ENCODE results near the gene NACA. TPM values are rescaled to one million over a fixed set of nuclear protein-coding genes. Genes with fewer than 3 reads are reported as not detected.
"Not testable (repeated sequence)": the region's sequence is repeated elsewhere in the genome, so short reads cannot be mapped to it uniquely, and the experiment has no call there.

Gene NACA
- 2,310 TPM for polyA plus RNA-seq (2012; ENCODE audit: insufficient read depth, insufficient read length)

GRCh38 chr12:56724972-56725722 lies at the start of gene NACA:
Gene NACA (minus strand): TSS chr12:56725299. CDS start chr12:56724521, 778 bp downstream.
- DNase-seq (ENCODE audit: low read depth, low spot score), result peak; percentile 99

GRCh38 chr12:56773113-56773512 lies 48.0 kb upstream of the NACA start:
- H3K4me3 ChIP-seq (ENCODE audit: low read length), result no peak overlapping the region
- no peak for DNase-seq (ENCODE audit: low read depth, low spot score)

More at GRCh38 chr12:56724972-56725722, at the start of gene NACA:
- H3K4me3 ChIP-seq (ENCODE audit: low read length), result peak within 1 kb of the TSS; percentile 71

GRCh38 chr12:56772625-56773024 lies 47.5 kb upstream of the NACA start:
- no peak overlapping the region for H3K4me3 ChIP-seq (ENCODE audit: low read length)
- DNase-seq (ENCODE audit: low read depth, low spot score), result no peak

GRCh38 chr12:56769868-56770267 lies 44.8 kb upstream of the NACA start:
- no peak for DNase-seq (ENCODE audit: low read depth, low spot score)
- no peak overlapping the region for H3K4me3 ChIP-seq (ENCODE audit: low read length)

- no peak overlapping the region for H3K4me3 ChIP-seq (ENCODE audit: low read length)
- DNase-seq (ENCODE audit: low read depth, low spot score), result no peak
Measured at GRCh38 chr12:56768424-56768823, 43.3 kb upstream of the NACA start.

- no peak overlapping the region for H3K4me3 ChIP-seq (ENCODE audit: low read length)
- DNase-seq (ENCODE audit: low read depth, low spot score), result no peak
Measured at GRCh38 chr12:56766535-56766934, 41.4 kb upstream of the NACA start.

GRCh38 chr12:56763753-56764657 lies 38.9 kb upstream of the NACA start:
- no peak overlapping the region for H3K4me3 ChIP-seq (ENCODE audit: low read length)
- no peak for DNase-seq (ENCODE audit: low read depth, low spot score)

- no peak overlapping the region for H3K4me3 ChIP-seq (ENCODE audit: low read length)
- no peak for DNase-seq (ENCODE audit: low read depth, low spot score)
Measured at GRCh38 chr12:56761812-56762211, 36.7 kb upstream of the NACA start.

- no peak overlapping the region for H3K4me3 ChIP-seq (ENCODE audit: low read length)
- no peak for DNase-seq (ENCODE audit: low read depth, low spot score)
Measured at GRCh38 chr12:56760460-56760859, 35.4 kb upstream of the NACA start.

GRCh38 chr12:56759263-56759908 lies 34.3 kb upstream of the NACA start:
- DNase-seq (ENCODE audit: low read depth, low spot score), result no peak
- H3K4me3 ChIP-seq (ENCODE audit: low read length), result no peak overlapping the region

GRCh38 chr12:56758728-56759262 lies 33.7 kb upstream of the NACA start:
- H3K4me3 ChIP-seq (ENCODE audit: low read length), result no peak overlapping the region
- no peak for DNase-seq (ENCODE audit: low read depth, low spot score)

- not testable (repeated sequence) for DNase-seq (ENCODE audit: low read depth, low spot score); H3K4me3 ChIP-seq (ENCODE audit: low read length)
Measured at GRCh38 chr12:56757971-56758370, 32.9 kb upstream of the NACA start.

GRCh38 chr12:56753566-56753965 lies 28.5 kb upstream of the NACA start:
- no peak for DNase-seq (ENCODE audit: low read depth, low spot score)
- no peak overlapping the region for H3K4me3 ChIP-seq (ENCODE audit: low read length)

- peak within 1 kb of the TSS; percentile 93 for H3K4me3 ChIP-seq (ENCODE audit: low read length)
- peak; percentile 78 for DNase-seq (ENCODE audit: low read depth, low spot score)
Measured at GRCh38 chr12:56751712-56752598, 26.9 kb upstream of the NACA start, which contains the start of gene PRIM1. Gene PRIM1 (minus strand): TSS chr12:56752323. CDS start chr12:56752298, 25 bp downstream.

- H3K4me3 ChIP-seq (ENCODE audit: low read length), result peak overlapping the region; percentile 93
- DNase-seq (ENCODE audit: low read depth, low spot score), result not testable (repeated sequence)
Measured at GRCh38 chr12:56750596-56750995, 25.5 kb upstream of the NACA start.

- no peak for DNase-seq (ENCODE audit: low read depth, low spot score)
- H3K4me3 ChIP-seq (ENCODE audit: low read length), result no peak overlapping the region
Measured at GRCh38 chr12:56749853-56750252, 24.8 kb upstream of the NACA start.

- no peak overlapping the region for H3K4me3 ChIP-seq (ENCODE audit: low read length)
- DNase-seq (ENCODE audit: low read depth, low spot score), result no peak
Measured at GRCh38 chr12:56749359-56749758, 24.3 kb upstream of the NACA start.

GRCh38 chr12:56728139-56728861 lies 3.2 kb upstream of the NACA start:
- no peak overlapping the region for H3K4me3 ChIP-seq (ENCODE audit: low read length)
- no peak for DNase-seq (ENCODE audit: low read depth, low spot score)
